Tibial artery (tissue), 4 donors: ENCODE results near the gene CTIF.

Source experiments
- DNase-seq, 2 donors: peaks; one replicate each; pipeline ENCODE4 v3.0.0-alpha.2; 2019
- H3K27ac ChIP-seq, 2 donors: fragments of 200-600 bp; sonication (generic) in 1 of 2; 1 replicate in 1 of 2; 2 replicates in 1 of 2; pipeline ENCODE4 v1.5.1; 2018 to 2019; ENCODE audit warnings: mild to moderate bottlenecking in 1 of 2
- H3K27me3 ChIP-seq, 2 donors: fragments of 200-600 bp; sonication (generic) in 1 of 2; one replicate each; pipeline versions ENCODE4 v1.5.1 to v1.6.0; 2016 to 2019
- H3K36me3 ChIP-seq, 3 donors: fragments of 200-600 bp; sonication (generic) in 2 of 3; one replicate each; pipeline ENCODE4 v1.5.1; 2016 to 2019; ENCODE audit warnings: mild to moderate bottlenecking in 2 of 3
- H3K4me1 ChIP-seq, 4 donors: fragments of 200-600 bp; sonication (generic) in 2 of 4; 1 replicate in 3 of 4; 2 replicates in 1 of 4; pipeline ENCODE4 v1.5.1; 2016 to 2019
- H3K4me3 ChIP-seq, 2 donors: fragments of 200-600 bp; sonication (generic) in 1 of 2; 1 replicate in 1 of 2; 2 replicates in 1 of 2; pipeline ENCODE4 v1.5.1; 2018 to 2019; ENCODE audit warnings: mild to moderate bottlenecking in 2 of 2
- H3K9me3 ChIP-seq, 3 donors: fragments of 200-600 bp; sonication (generic) in 1 of 3; one replicate each; pipeline ENCODE4 v1.5.1; 2016 to 2019
- intact Hi-C: fragments of 100-400 bp; cut with DNase I; formaldehyde crosslinking; loops from one replicate; pipeline ENCODE4 v1.15.0; 2023; ENCODE audit warnings: low total_unique reads
- TF ChIP-seq, protein P1 (sequence below), 2 experiments: fragments of 200-600 bp in 1 of 2; fragments of 450-650 bp in 1 of 2; IDR thresholded peaks; one replicate each; pipeline ENCODE4 v1.5.1; 2017 to 2019; ENCODE audit warnings: antibody characterized with exemption in 2 of 2, mild to moderate bottlenecking in 1 of 2, moderate library complexity in 1 of 2

CTIF gene

DNA sequence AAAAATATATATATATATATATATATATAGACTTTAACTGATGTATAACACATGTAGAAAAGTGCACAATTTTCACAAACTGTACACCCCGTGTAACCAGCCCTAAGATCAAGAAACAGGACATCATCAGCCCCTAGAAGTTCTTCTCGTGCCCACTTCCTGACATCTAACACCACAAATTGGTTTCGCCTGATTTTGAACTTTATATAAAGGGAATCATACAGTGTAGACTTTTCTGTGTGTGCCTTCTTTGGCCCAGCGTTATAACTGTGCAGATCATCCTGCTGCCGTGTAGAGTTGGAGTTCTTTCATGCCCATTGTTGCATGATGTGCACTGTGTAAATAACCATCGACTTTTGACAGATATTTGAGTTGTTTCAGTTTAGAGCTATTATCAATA is 370.9 kb downstream of the CTIF start:
- peaks cover 0 to 10% (median 0%) of the 10 kb centered on the region in 4 donors for H3K4me1 ChIP-seq
- H3K27ac ChIP-seq, result no peak overlapping the region
- TF ChIP-seq, protein P1, sequence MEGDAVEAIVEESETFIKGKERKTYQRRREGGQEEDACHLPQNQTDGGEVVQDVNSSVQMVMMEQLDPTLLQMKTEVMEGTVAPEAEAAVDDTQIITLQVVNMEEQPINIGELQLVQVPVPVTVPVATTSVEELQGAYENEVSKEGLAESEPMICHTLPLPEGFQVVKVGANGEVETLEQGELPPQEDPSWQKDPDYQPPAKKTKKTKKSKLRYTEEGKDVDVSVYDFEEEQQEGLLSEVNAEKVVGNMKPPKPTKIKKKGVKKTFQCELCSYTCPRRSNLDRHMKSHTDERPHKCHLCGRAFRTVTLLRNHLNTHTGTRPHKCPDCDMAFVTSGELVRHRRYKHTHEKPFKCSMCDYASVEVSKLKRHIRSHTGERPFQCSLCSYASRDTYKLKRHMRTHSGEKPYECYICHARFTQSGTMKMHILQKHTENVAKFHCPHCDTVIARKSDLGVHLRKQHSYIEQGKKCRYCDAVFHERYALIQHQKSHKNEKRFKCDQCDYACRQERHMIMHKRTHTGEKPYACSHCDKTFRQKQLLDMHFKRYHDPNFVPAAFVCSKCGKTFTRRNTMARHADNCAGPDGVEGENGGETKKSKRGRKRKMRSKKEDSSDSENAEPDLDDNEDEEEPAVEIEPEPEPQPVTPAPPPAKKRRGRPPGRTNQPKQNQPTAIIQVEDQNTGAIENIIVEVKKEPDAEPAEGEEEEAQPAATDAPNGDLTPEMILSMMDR (IDR thresholded peaks at IDR 0.05), result no peak
- intact Hi-C loops, result no loop called here
- H3K4me3 ChIP-seq, result no peak overlapping the region
- DNase-seq, result peak in 1 of 2 donors; percentile 29
- no peaks in the 10 kb centered on the region for H3K36me3 ChIP-seq
- no peaks in the 10 kb centered on the region for H3K27me3 ChIP-seq
- no peaks in the 10 kb centered on the region for H3K9me3 ChIP-seq

DNA sequence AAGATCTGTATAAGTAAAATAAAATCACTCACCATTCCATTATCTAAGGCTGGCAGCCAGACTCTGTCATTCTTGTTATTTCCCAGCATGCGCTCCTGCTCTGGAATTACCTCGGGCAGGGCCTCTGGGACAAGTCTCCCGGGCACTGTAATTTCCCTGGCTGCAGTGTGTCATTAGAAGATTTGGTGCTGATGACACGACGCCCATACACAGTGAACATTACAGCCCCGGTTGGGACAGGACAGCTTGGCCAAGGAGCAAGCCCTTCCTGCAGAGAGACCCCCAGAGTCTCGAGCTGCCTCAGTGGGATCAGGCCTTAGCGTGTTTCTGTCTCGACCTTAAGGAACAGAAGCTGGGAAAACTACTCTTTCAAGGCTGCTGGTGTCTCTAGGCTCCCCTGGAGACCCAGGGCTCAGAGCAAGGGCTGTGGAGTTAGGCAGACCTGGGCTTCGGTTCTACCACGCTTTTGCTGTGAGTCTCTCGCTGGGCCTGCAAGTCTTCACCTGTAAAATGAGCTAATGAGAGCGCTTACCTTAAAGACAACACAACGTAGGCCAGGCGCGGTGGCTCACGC is 372.2 kb downstream of the CTIF start:
- Histone ChIP-seq H3K36me3 (no peaks in the 10 kb centered on the region), H3K27ac (peak overlapping the region in 1 of 2 donors; percentile 17), H3K4me3 (no peak overlapping the region), H3K9me3 (no peaks in the 10 kb centered on the region), H3K27me3 (no peaks in the 10 kb centered on the region), H3K4me1 (peaks cover 0 to 16% (median 0%) of the 10 kb centered on the region in 4 donors)
- intact Hi-C loops, result no loop called here
- TF ChIP-seq, protein P1 (IDR thresholded peaks at IDR 0.05), result no peak
- DNase-seq, result peak in 1 of 2 donors; percentile 64
